ENCODE measurements around the gene NRXN3. TPM values are rescaled to one million over a fixed set of nuclear protein-coding genes. Genes with fewer than 3 reads are reported as not detected.

Gene NRXN3
- total RNA-seq, 1 donor from 2014 or later, result 1.0 TPM

GRCh38 chr14:79600406-79600805 lies 1430.2 kb downstream of the NRXN3 start:
- intact Hi-C loops (cut with micrococcal nuclease), result no loop called here
- no peak for DNase-seq
- no peak for ATAC-seq

GRCh38 chr14:79601579-79601978 lies 1431.4 kb downstream of the NRXN3 start:
- ATAC-seq (no peak), DNase-seq (no peak)
- intact Hi-C loops (cut with micrococcal nuclease), result no loop called here

- DNase-seq, result no peak
- intact Hi-C loops (cut with micrococcal nuclease), result no loop called here
- ATAC-seq, result no peak
Observed at GRCh38 chr14:79602045-79602444, 1431.9 kb downstream of the NRXN3 start.

- ATAC-seq (no peak), DNase-seq (no peak)
- intact Hi-C loops (cut with micrococcal nuclease), result no loop called here
Observed at GRCh38 chr14:79602742-79603141, 1432.6 kb downstream of the NRXN3 start.

GRCh38 chr14:79605849-79606248 lies 1435.7 kb downstream of the NRXN3 start:
- no peak for DNase-seq
- intact Hi-C loops (cut with micrococcal nuclease), result no loop called here
- no peak for ATAC-seq

- ATAC-seq, result no peak
- intact Hi-C loops (cut with micrococcal nuclease), result no loop called here
- no peak for DNase-seq
Observed at GRCh38 chr14:79608446-79608845, 1438.3 kb downstream of the NRXN3 start.

- ATAC-seq (no peak), DNase-seq (no peak)
- intact Hi-C loops (cut with micrococcal nuclease), result no loop called here
Observed at GRCh38 chr14:79613625-79614024, 1443.5 kb downstream of the NRXN3 start.

- no peak for ATAC-seq
Observed at GRCh38 chr14:79614448-79614847, 1444.3 kb downstream of the NRXN3 start.

GRCh38 chr14:79627058-79627457 lies 1456.9 kb downstream of the NRXN3 start:
- DNase-seq, result no peak
- no peak for ATAC-seq
- intact Hi-C loops (cut with micrococcal nuclease), result no loop called here

More at GRCh38 chr14:79614448-79614847, 1444.3 kb downstream of the NRXN3 start:
- intact Hi-C loops (cut with micrococcal nuclease), result no loop called here
- DNase-seq, result no peak

- intact Hi-C loops (cut with micrococcal nuclease), result no loop called here
- ATAC-seq (no peak), DNase-seq (no peak)
Observed at GRCh38 chr14:79629411-79630287, 1459.5 kb downstream of the NRXN3 start.

- DNase-seq (no peak), ATAC-seq (no peak)
- intact Hi-C loops (cut with micrococcal nuclease), result no loop called here
Observed at GRCh38 chr14:79630288-79630960, 1460.3 kb downstream of the NRXN3 start.

- no peak for ATAC-seq
- intact Hi-C loops (cut with micrococcal nuclease), result no loop called here
- peak; percentile 25 for DNase-seq
Observed at GRCh38 chr14:79631276-79631675, 1461.1 kb downstream of the NRXN3 start.

- intact Hi-C loops (cut with micrococcal nuclease), result no loop called here
- ATAC-seq (no peak), DNase-seq (no peak)
Observed at GRCh38 chr14:79638672-79639266, 1468.6 kb downstream of the NRXN3 start.

GRCh38 chr14:79639613-79640012 lies 1469.4 kb downstream of the NRXN3 start:
- intact Hi-C loops (cut with micrococcal nuclease), result no loop called here
- DNase-seq, result no peak
- ATAC-seq, result no peak

- intact Hi-C loops (cut with micrococcal nuclease), result no loop called here
- no peak for DNase-seq
- no peak for ATAC-seq
Observed at GRCh38 chr14:79641371-79641770, 1471.2 kb downstream of the NRXN3 start.

GRCh38 chr14:79643132-79643531 lies 1473.0 kb downstream of the NRXN3 start:
- intact Hi-C loops (cut with micrococcal nuclease), result no loop called here
- ATAC-seq (no peak), DNase-seq (no peak)

- intact Hi-C loops (cut with micrococcal nuclease), result no loop called here
- DNase-seq (no peak), ATAC-seq (no peak)
Observed at GRCh38 chr14:79645753-79646362, 1475.7 kb downstream of the NRXN3 start.

- DNase-seq (no peak), ATAC-seq (no peak)
- intact Hi-C loops (cut with micrococcal nuclease), result no loop called here
Observed at GRCh38 chr14:79649856-79650255, 1479.7 kb downstream of the NRXN3 start.

GRCh38 chr14:79652513-79653307 lies 1482.5 kb downstream of the NRXN3 start:
- DNase-seq (no peak), ATAC-seq (no peak)
- intact Hi-C loops (cut with micrococcal nuclease), result no loop called here

Data from left ventricle myocardium superior (tissue), 1 donor.